ENCODE data around the gene MKRN3. TPM values are rescaled to one million over a fixed set of nuclear protein-coding genes. Genes with fewer than 3 reads are reported as not detected.

The MKRN3 gene
- total and polyA plus RNA-seq, 3 donors from 2014 or later = 4.5 to 7.8 (median 6.4) TPM

GRCh38 chr15:23548071-23548470 is 17.4 kb upstream of the MKRN3 start:
- Histone ChIP-seq H3K4me1 (no peaks in the 10 kb centered on the region), H3K4me3 (no peak overlapping the region), H3K27me3 (no peaks in the 10 kb centered on the region), H3K9me3 (no peaks in the 10 kb centered on the region), H3K27ac (no peak overlapping the region), H3K36me3 (ENCODE audit: low read depth, missing control alignments) (no peaks in the 10 kb centered on the region)
- intact Hi-C loops (cut with DNase I; ENCODE audit: low total_unique reads) = no loop called here
- peak; percentile 47 for DNase-seq
- TF ChIP-seq CTCF (IDR thresholded peaks at IDR 0.05) (no peak), POLR2A (IDR thresholded peaks at IDR 0.05) (no peak)
- 47 to 55% methylated on average over 3 of the region's 3 CpGs for WGBS, 2 donors

GRCh38 chr15:23561914-23562313 is 3.6 kb upstream of the MKRN3 start:
- intact Hi-C loops (cut with DNase I; ENCODE audit: low total_unique reads) = no loop called here
- DNase-seq = no peak

GRCh38 chr15:23564821-23565394 is 566 bp upstream of the MKRN3 start:
- 49 to 76% methylated on average over 14 of the region's 14 CpGs for WGBS, 2 donors
- Histone ChIP-seq H3K27ac (peak overlapping the region in 1 of 2 donors; percentile 11), H3K4me3 (peak overlapping the region; percentile 62 to 63)

More at GRCh38 chr15:23561914-23562313, 3.6 kb upstream of the MKRN3 start:
- H3K4me3 ChIP-seq = peak overlapping the region in 1 of 2 donors; percentile 10
- H3K27ac ChIP-seq = no peak overlapping the region
- no peaks in the 10 kb centered on the region for H3K9me3 ChIP-seq
- H3K4me1 ChIP-seq = no peaks in the 10 kb centered on the region
- WGBS, 2 donors = 32 to 43% methylated on average over 19 of the region's 19 CpGs
- TF ChIP-seq POLR2A (IDR thresholded peaks at IDR 0.05) = no peak
- no peak for TF ChIP-seq CTCF (IDR thresholded peaks at IDR 0.05)
- H3K36me3 ChIP-seq (ENCODE audit: low read depth, missing control alignments) = no peaks in the 10 kb centered on the region
- no peaks in the 10 kb centered on the region for H3K27me3 ChIP-seq

GRCh38 chr15:23566071-23566554 is 639 bp downstream of the MKRN3 start:
- Histone ChIP-seq H3K9me3 (no peaks in the 10 kb centered on the region), H3K4me3 (peak overlapping the region; percentile 62 to 63), H3K27ac (peak overlapping the region in 1 of 2 donors; percentile 69), H3K27me3 (no peaks in the 10 kb centered on the region), H3K36me3 (ENCODE audit: low read depth, missing control alignments) (no peaks in the 10 kb centered on the region), H3K4me1 (no peaks in the 10 kb centered on the region)
- intact Hi-C loops (cut with DNase I; ENCODE audit: low total_unique reads) = no loop called here
- no peak for TF ChIP-seq POLR2A (IDR thresholded peaks at IDR 0.05)
- no peak for TF ChIP-seq CTCF (IDR thresholded peaks at IDR 0.05)
- 61 to 76% methylated on average over 20 to 22 of the region's 22 CpGs for WGBS, 2 donors
- peak; percentile 70 for DNase-seq

More at GRCh38 chr15:23564821-23565394, 566 bp upstream of the MKRN3 start:
- intact Hi-C loops (cut with DNase I; ENCODE audit: low total_unique reads) = no loop called here
- Histone ChIP-seq H3K27me3 (no peaks in the 10 kb centered on the region), H3K4me1 (no peaks in the 10 kb centered on the region), H3K36me3 (ENCODE audit: low read depth, missing control alignments) (no peaks in the 10 kb centered on the region), H3K9me3 (no peaks in the 10 kb centered on the region)
- no peak for DNase-seq
- TF ChIP-seq POLR2A (IDR thresholded peaks at IDR 0.05) (no peak), CTCF (IDR thresholded peaks at IDR 0.05) (no peak)

DNA sequence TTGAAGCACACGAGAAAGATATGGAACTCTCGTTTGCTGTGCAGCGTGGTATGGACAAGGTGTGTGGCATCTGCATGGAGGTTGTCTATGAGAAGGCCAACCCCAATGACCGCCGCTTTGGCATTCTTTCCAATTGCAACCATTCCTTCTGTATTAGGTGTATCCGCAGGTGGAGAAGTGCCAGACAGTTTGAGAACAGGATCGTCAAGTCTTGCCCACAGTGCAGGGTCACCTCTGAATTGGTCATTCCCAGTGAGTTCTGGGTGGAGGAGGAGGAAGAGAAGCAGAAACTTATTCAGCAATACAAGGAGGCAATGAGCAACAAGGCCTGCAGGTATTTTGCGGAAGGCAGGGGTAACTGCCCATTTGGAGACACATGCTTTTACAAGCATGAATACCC is 1.2 kb downstream of the MKRN3 start:
- no peak overlapping the region for H3K27ac ChIP-seq

More for the DNA sequence above, 1.2 kb downstream of the MKRN3 start:
- Histone ChIP-seq H3K9me3 (no peaks in the 10 kb centered on the region), H3K36me3 (ENCODE audit: low read depth, missing control alignments) (no peaks in the 10 kb centered on the region), H3K27me3 (no peaks in the 10 kb centered on the region), H3K4me3 (no peak overlapping the region), H3K4me1 (no peaks in the 10 kb centered on the region)
- intact Hi-C loops (cut with DNase I; ENCODE audit: low total_unique reads) = no loop called here
- TF ChIP-seq POLR2A (IDR thresholded peaks at IDR 0.05) = no peak
- no peak for TF ChIP-seq CTCF (IDR thresholded peaks at IDR 0.05)
- no peak for DNase-seq
- WGBS, 2 donors = 77 to 89% methylated on average over 8 of the region's 8 CpGs

All from testis (tissue), 3 donors.